Tibial nerve (tissue), 4 donors: ENCODE results near the gene HAVCR1. TPM values are rescaled to one million over a fixed set of nuclear protein-coding genes. Genes with fewer than 3 reads are reported as not detected.
A peak's percentile ranks its signal among the peaks of the same experiment; 100 is the strongest.

Experiments
- DNase-seq, 2 donors: peaks; one replicate each; pipeline ENCODE4 v3.0.0-alpha.2; 2019; ENCODE audit warnings: low spot score in 2 of 2
- H3K27ac ChIP-seq, 4 donors: fragments of 200-600 bp; sonication (generic) in 3 of 4; one replicate each; pipeline ENCODE4 v1.5.1; 2017 to 2019; ENCODE audit warnings: mild to moderate bottlenecking in 1 of 4
- H3K27me3 ChIP-seq, 2 donors: fragments of 200-600 bp; sonication (generic) in 1 of 2; one replicate each; pipeline versions ENCODE4 v1.5.1 to v1.6.0; 2017 to 2019
- H3K36me3 ChIP-seq, 3 donors: fragments of 200-600 bp; sonication (generic); one replicate each; pipeline ENCODE4 v1.5.1; 2018 to 2019
- H3K4me1 ChIP-seq, 4 donors: fragments of 200-600 bp; sonication (generic) in 3 of 4; one replicate each; pipeline ENCODE4 v1.5.1; 2017 to 2019
- H3K4me3 ChIP-seq, 4 donors: fragments of 200-600 bp; sonication (generic) in 3 of 4; one replicate each; pipeline ENCODE4 v1.5.1; 2017 to 2019; ENCODE audit warnings: mild to moderate bottlenecking in 1 of 4, moderate library complexity in 1 of 4
- H3K9me3 ChIP-seq, 4 donors: fragments of 200-600 bp; sonication (generic) in 3 of 4; one replicate each; pipeline ENCODE4 v1.5.1; 2017 to 2019
- CTCF ChIP-seq, 5 experiments: fragments of 200-600 bp in 3 of 5; fragments of 450-650 bp in 2 of 5; sonication (generic) in 3 of 5; IDR thresholded peaks; one replicate each; pipeline ENCODE4 v1.5.1; 2016 to 2019; ENCODE audit warnings: antibody characterized with exemption in 5 of 5, mild to moderate bottlenecking in 3 of 5, moderate library complexity in 2 of 5
- EP300 ChIP-seq, 2 donors: sonication (generic); formaldehyde crosslinking; IDR thresholded peaks; one replicate each; pipeline ENCODE4 v1.6.1; 2017; ENCODE audit warnings: antibody characterized with exemption in 2 of 2, mild to moderate bottlenecking in 1 of 2
- POLR2A ChIP-seq, 2 donors: fragments of 450-650 bp; IDR thresholded peaks; one replicate each; pipeline ENCODE4 v1.6.1; 2017; ENCODE audit warnings: antibody characterized with exemption in 2 of 2, mild to moderate bottlenecking in 2 of 2, moderate library complexity in 2 of 2
- WGBS, 2 donors: methylation state at CpG; one replicate each; pipeline ENCODE4 v1.1.5; 2018; 5-methylcytosine and 5-hydroxymethylcytosine counted together
- total RNA-seq, 4 donors: library from RNA; depleted of rRNA; stranded (reverse); fragments of >200 nt; gene quantifications; one replicate each; pipeline ENCODE4 v1.1.0, GENCODE V29; 2016

The HAVCR1 gene
- total RNA-seq = under 1 TPM in 1 of 4 donors, not detected in 3; 0.42 TPM

- 79 to 90% methylated on average over 9 of the region's 9 CpGs for WGBS, 2 donors
- Histone ChIP-seq H3K27me3 (no peaks in the 10 kb centered on the region), H3K36me3 (no peaks in the 10 kb centered on the region), H3K9me3 (no peaks in the 10 kb centered on the region), H3K4me3 (no peak within 1 kb of the TSS), H3K4me1 (no peaks in the 10 kb centered on the region), H3K27ac (no peak within 1 kb of the TSS)
- no peak for DNase-seq
- TF ChIP-seq CTCF (IDR thresholded peaks at IDR 0.05) (no peak), EP300 (IDR thresholded peaks at IDR 0.05) (no peak), POLR2A (IDR thresholded peaks at IDR 0.05) (no peak)
Observed at GRCh38 chr5:157059093-157059539, at the start of gene HAVCR1. Gene HAVCR1, minus strand, starts transcription at chr5:157059116. Its CDS starts 1,173 bp downstream, at chr5:157057943.

- Histone ChIP-seq H3K27me3 (no peaks in the 10 kb centered on the region), H3K27ac (peak overlapping the region in 2 of 4 donors; percentile 44 to 64), H3K9me3 (no peaks in the 10 kb centered on the region), H3K4me1 (no peaks in the 10 kb centered on the region), H3K36me3 (no peaks in the 10 kb centered on the region), H3K4me3 (peak overlapping the region in 1 of 4 donors; percentile 39)
- 63 to 77% methylated on average over 3 of the region's 3 CpGs for WGBS, 2 donors
- TF ChIP-seq CTCF (IDR thresholded peaks at IDR 0.05) (no peak), EP300 (IDR thresholded peaks at IDR 0.05) (no peak), POLR2A (IDR thresholded peaks at IDR 0.05) (no peak)
- no peak for DNase-seq
Observed at GRCh38 chr5:157107508-157107907, 48.6 kb upstream of the HAVCR1 start.

- 78 to 79% methylated on average over 14 of the region's 14 CpGs for WGBS, 2 donors
- H3K27me3 ChIP-seq = no peaks in the 10 kb centered on the region
- H3K4me3 ChIP-seq = peak overlapping the region in 1 of 4 donors; percentile 39
- TF ChIP-seq POLR2A (IDR thresholded peaks at IDR 0.05) (no peak), CTCF (IDR thresholded peaks at IDR 0.05) (no peak), EP300 (IDR thresholded peaks at IDR 0.05) (peak in 1 of 2 donors; percentile 10)
- H3K27ac ChIP-seq = peak overlapping the region in 2 of 4 donors; percentile 3 to 44
- peak in 1 of 2 donors; percentile 27 for DNase-seq
- H3K36me3 ChIP-seq = no peaks in the 10 kb centered on the region
- H3K4me1 ChIP-seq = no peaks in the 10 kb centered on the region
- no peaks in the 10 kb centered on the region for H3K9me3 ChIP-seq
Observed at GRCh38 chr5:157106630-157107461, 47.9 kb upstream of the HAVCR1 start.

- 47 to 60% methylated on average over 2 of the region's 2 CpGs for WGBS, 2 donors
- peaks cover 0 to 6% (median 0%) of the 10 kb centered on the region in 4 donors for H3K4me1 ChIP-seq
- no peaks in the 10 kb centered on the region for H3K27me3 ChIP-seq
- no peak for TF ChIP-seq POLR2A (IDR thresholded peaks at IDR 0.05)
- TF ChIP-seq EP300 (IDR thresholded peaks at IDR 0.05) = peak in 1 of 2 donors; percentile 33
- H3K36me3 ChIP-seq = no peaks in the 10 kb centered on the region
- H3K9me3 ChIP-seq = no peaks in the 10 kb centered on the region
- DNase-seq = no peak
- H3K4me3 ChIP-seq = no peak overlapping the region
- no peak overlapping the region for H3K27ac ChIP-seq
Observed at GRCh38 chr5:157100140-157100679, 41.3 kb upstream of the HAVCR1 start.

- no peaks in the 10 kb centered on the region for H3K4me1 ChIP-seq
- WGBS, 2 donors = 66 to 76% methylated on average over 3 of the region's 3 CpGs
- H3K36me3 ChIP-seq = peaks cover 0 to 21% (median 0%) of the 10 kb centered on the region in 3 donors
- no peaks in the 10 kb centered on the region for H3K9me3 ChIP-seq
- no peak for DNase-seq
- H3K4me3 ChIP-seq = no peak overlapping the region
- no peak for TF ChIP-seq POLR2A (IDR thresholded peaks at IDR 0.05)
- no peak for TF ChIP-seq CTCF (IDR thresholded peaks at IDR 0.05)
- TF ChIP-seq EP300 (IDR thresholded peaks at IDR 0.05) = no peak
- no peak overlapping the region for H3K27ac ChIP-seq
- no peaks in the 10 kb centered on the region for H3K27me3 ChIP-seq
Observed at GRCh38 chr5:157088342-157088990, 29.6 kb upstream of the HAVCR1 start.
